IPS DF 6.9 (cell line): ENCODE data around the gene STMN3.

Experiments
- DNase-seq: peaks from one replicate; pipeline ENCODE4 v3.0.0-alpha.2; 2013; ENCODE audit warnings: low read depth, low spot score
- H3K27ac ChIP-seq: one replicate; pipeline ENCODE4 v1.5.1; 2013; ENCODE audit warnings: low read length, control low read depth
- H3K27me3 ChIP-seq: 2 replicates; pipeline ENCODE4 v1.6.1; 2013; ENCODE audit warnings: mild to moderate bottlenecking, low read length; ENCODE audit not compliant: control insufficient read depth, insufficient read depth
- H3K36me3 ChIP-seq: 2 replicates; pipeline ENCODE4 v1.6.1; 2013; ENCODE audit warnings: low read length; ENCODE audit not compliant: control insufficient read depth, insufficient read depth
- H3K4me1 ChIP-seq: 2 replicates; pipeline ENCODE4 v1.6.1; 2013; ENCODE audit warnings: low read length; ENCODE audit not compliant: control insufficient read depth, insufficient read depth
- H3K4me3 ChIP-seq: 2 replicates; pipeline ENCODE4 v1.5.1; 2013; ENCODE audit warnings: mild to moderate bottlenecking, low read length
- H3K9me3 ChIP-seq: 2 replicates; pipeline ENCODE4 v1.6.1; 2013; ENCODE audit warnings: low read length, inconsistent platforms; ENCODE audit not compliant: control insufficient read depth, insufficient read depth
- WGBS: extraction: QIAGEN DNeasy Blood & Tissue Kit; methylation state at CpG from one replicate; pipeline ENCODE4 v1.1.7; 2013; ENCODE audit warnings: mixed read lengths, missing lambda C conversion rate; ENCODE audit not compliant: insufficient read length, insufficient coverage; 5-methylcytosine and 5-hydroxymethylcytosine counted together

The STMN3 gene

DNA sequence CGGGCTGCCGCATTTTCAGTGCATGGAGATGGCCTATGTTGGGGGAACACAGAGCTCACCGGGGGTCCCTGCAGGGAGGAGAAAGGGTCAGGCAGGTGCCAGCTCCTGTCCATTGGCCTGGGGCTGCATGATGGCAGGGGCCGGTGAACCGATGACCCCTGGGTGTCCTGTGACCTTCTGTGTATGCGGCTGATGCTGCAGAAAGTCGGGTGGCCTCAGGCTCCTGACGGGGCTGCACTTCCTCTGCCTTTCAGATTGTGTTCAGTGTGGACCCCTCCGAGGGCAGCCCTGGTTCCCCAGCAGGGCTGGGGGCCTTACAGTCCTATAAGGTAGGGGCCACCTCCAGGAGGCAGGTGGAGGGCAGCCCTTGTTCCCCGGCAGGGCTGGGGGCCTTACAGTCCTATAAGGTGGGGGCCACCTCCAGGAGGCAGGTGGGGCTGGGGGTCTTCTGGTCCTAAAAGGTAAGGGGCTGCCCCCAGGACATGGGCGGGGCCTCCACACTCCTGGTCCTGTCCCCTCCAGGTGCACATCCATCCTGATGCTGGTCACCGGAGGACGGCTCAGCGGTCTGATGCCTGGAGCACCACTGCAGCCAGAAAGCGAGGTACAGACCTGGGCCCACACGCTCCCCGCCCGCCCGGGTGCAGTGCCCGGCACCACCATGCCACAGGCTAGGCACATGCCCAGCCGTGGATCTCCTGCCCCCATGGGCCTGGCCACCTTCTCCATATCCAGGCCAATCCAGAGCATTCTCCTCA lies 32.2 kb upstream of the STMN3 start:
- Histone ChIP-seq H3K4me3 (no peak overlapping the region), H3K27me3 (no peaks in the 10 kb centered on the region), H3K4me1 (peaks cover 2% of the 10 kb centered on the region; the same call in 1 of the 2 replicates), H3K9me3 (no peaks in the 10 kb centered on the region), H3K36me3 (peaks cover 5% of the 10 kb centered on the region; the same call in 1 of the 2 replicates), H3K27ac (no peak overlapping the region)
- no peak for DNase-seq
- WGBS = no CpG with 5 or more reads among the region's 21 CpGs

DNA sequence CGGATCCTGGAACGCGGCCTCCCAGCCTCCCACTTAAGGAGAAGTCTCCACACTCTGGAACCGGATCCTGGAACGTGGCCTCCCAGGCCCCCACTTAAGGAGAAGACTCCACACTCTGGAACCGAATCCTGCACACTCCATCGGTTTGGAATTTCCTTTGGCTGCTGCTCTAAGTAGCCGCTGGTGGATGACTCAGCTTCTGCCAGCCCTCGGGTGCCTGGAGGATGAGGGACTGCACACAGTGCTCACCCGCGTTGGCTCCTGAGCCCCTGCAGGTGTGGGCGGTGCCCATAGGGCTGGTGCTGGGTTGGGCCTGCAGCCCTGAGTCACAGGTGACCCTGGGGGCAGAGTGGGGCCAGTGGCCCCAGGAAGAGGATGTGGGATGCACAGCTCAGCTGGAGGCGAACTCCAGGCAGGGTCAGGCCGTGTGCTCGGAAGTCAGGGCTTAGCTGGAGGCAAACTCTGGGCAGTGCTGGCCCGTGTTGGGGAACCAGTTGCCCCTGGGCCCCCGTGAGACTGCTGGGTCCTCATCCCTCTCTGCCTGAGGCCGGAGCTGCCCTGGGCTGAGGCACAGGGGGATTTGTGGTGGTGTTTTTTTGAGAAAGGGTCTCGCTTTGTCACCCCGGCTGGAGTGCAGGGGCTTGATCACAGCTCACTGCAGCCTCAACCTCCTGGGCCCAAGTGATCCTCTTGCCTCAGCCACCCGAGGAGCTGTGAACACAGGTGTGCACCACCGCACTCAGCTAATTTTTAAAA lies 29.3 kb upstream of the STMN3 start:
- WGBS = no CpG with 5 or more reads among the region's 22 CpGs
- Histone ChIP-seq H3K9me3 (no peaks in the 10 kb centered on the region), H3K27me3 (no peaks in the 10 kb centered on the region), H3K27ac (no peak overlapping the region), H3K4me1 (peaks cover 2% of the 10 kb centered on the region; the same call in 1 of the 2 replicates), H3K36me3 (peaks cover 14% of the 10 kb centered on the region), H3K4me3 (no peak overlapping the region)
- no peak for DNase-seq

DNA sequence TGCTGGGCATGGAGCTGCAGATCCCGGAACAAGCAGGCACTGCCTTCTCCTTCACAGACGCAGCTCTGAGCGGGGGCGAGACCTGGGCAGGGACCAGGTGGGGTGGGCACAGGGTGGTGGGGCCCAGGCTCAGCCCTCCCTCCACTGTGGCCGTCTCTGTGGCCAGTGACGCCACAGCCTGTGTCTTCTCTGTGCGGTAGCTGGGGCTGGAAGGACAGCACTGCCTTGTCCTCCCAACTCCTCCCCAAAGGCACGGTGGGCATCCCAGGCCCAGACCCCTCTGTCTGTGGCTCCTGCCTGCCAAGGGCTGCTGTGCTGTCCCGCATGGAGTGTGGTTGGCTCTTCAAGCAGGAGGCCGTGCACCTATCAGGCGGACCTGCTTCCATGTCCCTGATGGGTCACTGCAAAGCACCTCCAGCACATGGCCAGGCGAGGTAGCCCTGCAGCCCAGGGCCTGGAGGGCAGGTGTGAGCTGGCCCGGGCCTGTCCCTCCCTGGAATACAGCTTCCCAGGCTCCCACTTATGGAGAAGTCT lies 28.5 kb upstream of the STMN3 start:
- Histone ChIP-seq H3K9me3 (no peaks in the 10 kb centered on the region), H3K4me3 (no peak overlapping the region), H3K27me3 (no peaks in the 10 kb centered on the region), H3K36me3 (peaks cover 14% of the 10 kb centered on the region), H3K4me1 (peaks cover 2% of the 10 kb centered on the region; the same call in 1 of the 2 replicates), H3K27ac (no peak overlapping the region)
- no peak for DNase-seq
- WGBS = no CpG with 5 or more reads among the region's 13 CpGs

DNA sequence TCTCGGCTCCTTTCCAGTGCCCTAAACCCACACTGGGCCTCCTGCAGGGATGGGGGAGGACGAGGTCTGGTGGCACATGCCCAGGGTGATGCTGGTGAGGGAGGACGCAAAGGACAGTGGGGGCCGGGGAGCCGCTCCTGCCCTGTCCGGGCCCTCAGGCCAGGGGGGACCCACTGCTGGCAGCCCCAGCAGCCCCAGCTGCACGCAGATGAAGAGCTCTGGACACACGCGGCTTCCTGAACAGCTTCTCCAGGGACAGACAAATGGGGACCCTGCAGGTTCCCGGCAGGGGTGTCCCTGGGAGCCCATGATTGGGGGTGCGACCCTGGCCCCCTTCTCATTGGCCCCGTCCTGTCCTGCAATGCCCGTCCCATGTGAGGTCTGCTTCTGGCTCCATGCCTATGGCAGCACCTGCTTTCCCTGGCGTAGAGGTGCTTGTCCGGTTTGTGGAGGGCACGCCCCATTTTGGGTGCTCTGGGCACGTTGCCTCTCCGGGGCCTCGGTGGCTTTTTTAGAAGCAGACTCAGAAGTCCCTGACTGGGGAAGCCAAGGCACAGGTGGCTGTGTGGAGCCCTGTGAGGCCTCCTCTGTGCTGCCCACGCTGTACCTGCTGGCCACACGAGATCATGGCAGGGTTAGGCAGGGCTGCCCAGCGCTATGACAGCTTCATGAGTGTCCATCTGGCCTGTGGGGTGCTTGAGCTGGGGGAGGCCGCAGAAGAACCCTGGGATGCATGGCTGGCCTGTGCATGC lies 27.8 kb upstream of the STMN3 start:
- no peak for DNase-seq
- Histone ChIP-seq H3K4me1 (peaks cover 2% of the 10 kb centered on the region; the same call in 1 of the 2 replicates), H3K36me3 (peaks cover 14% of the 10 kb centered on the region), H3K27ac (no peak overlapping the region), H3K9me3 (no peaks in the 10 kb centered on the region), H3K4me3 (no peak overlapping the region), H3K27me3 (no peaks in the 10 kb centered on the region)
- no CpG with 5 or more reads among the region's 23 CpGs for WGBS

GRCh38 chr20:63680427-63680826 lies 27.2 kb upstream of the STMN3 start:
- Histone ChIP-seq H3K4me3 (no peak overlapping the region), H3K9me3 (no peaks in the 10 kb centered on the region), H3K27ac (no peak overlapping the region), H3K36me3 (peaks cover 14% of the 10 kb centered on the region), H3K4me1 (no peaks in the 10 kb centered on the region), H3K27me3 (no peaks in the 10 kb centered on the region)
- WGBS = no CpG with 5 or more reads among the region's 13 CpGs
- no peak for DNase-seq

GRCh38 chr20:63679799-63680305 lies 26.6 kb upstream of the STMN3 start:
- Histone ChIP-seq H3K36me3 (peaks cover 14% of the 10 kb centered on the region), H3K4me1 (no peaks in the 10 kb centered on the region), H3K9me3 (no peaks in the 10 kb centered on the region), H3K4me3 (no peak overlapping the region), H3K27ac (no peak overlapping the region), H3K27me3 (no peaks in the 10 kb centered on the region)
- no peak for DNase-seq
- no CpG with 5 or more reads among the region's 19 CpGs for WGBS

DNA sequence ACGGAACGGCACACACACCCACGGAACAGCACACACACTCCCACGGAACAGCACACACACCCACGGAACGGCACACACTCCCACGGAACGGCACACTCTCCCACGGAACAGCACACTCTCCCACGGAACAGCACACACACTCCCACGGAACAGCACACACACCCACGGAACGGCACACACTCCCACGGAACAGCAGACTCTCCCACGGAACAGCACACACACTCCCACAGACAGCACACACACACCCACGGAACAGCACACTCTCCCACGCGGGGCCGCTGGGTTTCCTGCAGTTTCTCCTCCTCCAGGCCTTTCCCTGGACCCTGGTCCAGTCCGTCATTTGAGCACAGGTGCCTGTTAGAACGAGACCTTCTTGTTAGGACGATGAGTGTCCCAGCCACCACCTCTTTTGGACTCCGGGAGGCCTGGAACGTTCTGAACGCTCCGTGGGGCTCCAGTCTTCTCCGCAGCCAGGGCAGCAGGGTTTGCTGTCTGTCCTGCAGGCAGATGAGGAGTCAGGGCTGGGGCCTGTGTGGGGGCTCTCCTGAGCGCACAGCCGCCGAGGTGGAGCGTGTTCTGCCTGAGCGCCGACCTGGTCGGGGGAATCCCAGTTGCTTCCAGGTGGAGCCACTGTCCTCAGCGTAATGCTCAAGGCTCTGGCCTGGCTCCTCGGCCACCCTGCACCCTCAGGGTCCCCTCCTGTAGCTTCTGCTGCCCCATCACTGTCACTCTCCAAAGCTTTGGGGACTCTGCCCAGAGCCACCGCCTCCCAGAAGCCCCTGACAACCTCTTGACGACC lies 25.6 kb upstream of the STMN3 start:
- no CpG with 5 or more reads among the region's 38 CpGs for WGBS
- no peak overlapping the region for H3K4me3 ChIP-seq
- no peak for DNase-seq
- no peaks in the 10 kb centered on the region for H3K4me1 ChIP-seq
- H3K27ac ChIP-seq = no peak overlapping the region
- no peaks in the 10 kb centered on the region for H3K27me3 ChIP-seq
- H3K36me3 ChIP-seq = peaks cover 17% of the 10 kb centered on the region
- H3K9me3 ChIP-seq = no peaks in the 10 kb centered on the region

DNA sequence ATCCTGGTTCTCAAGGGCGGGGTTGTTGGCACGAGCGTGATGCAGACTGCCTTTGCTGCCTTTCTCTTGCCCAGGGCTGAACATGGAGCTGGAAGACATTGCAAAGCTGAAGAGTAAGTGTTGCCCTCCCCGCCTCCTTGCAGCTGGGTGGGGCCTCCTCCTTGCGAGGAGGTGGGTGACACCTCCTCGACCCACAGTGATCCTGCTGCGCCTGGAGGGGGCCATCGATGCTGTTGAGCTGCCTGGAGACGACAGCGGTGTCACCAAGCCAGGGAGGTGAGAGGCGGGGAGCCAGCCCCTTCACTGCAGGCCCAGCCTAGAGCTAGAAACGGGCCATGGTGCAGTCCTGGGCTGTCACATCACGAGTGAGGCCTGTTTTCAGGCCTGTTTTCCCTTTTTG lies 24.8 kb upstream of the STMN3 start:
- Histone ChIP-seq H3K27ac (no peak overlapping the region), H3K36me3 (peaks cover 17% of the 10 kb centered on the region), H3K27me3 (no peaks in the 10 kb centered on the region), H3K4me1 (no peaks in the 10 kb centered on the region), H3K9me3 (no peaks in the 10 kb centered on the region), H3K4me3 (no peak overlapping the region)
- no peak for DNase-seq
- WGBS = no CpG with 5 or more reads among the region's 13 CpGs

- no peak for DNase-seq
- H3K27me3 ChIP-seq = no peaks in the 10 kb centered on the region
- H3K4me3 ChIP-seq = no peak overlapping the region
- peaks cover 17% of the 10 kb centered on the region for H3K36me3 ChIP-seq
- H3K27ac ChIP-seq = no peak overlapping the region
- no peaks in the 10 kb centered on the region for H3K9me3 ChIP-seq
- H3K4me1 ChIP-seq = no peaks in the 10 kb centered on the region
- no CpG with 5 or more reads among the region's 20 CpGs for WGBS
These were observed 22.6 kb upstream of the STMN3 start for GRCh38 chr20:63675681-63676368.
